GM11168 (cell line): ENCODE measurements around the gene RMI1.
"Not testable (repeated sequence)": the region's sequence is repeated elsewhere in the genome, so short reads cannot be mapped to it uniquely, and the experiment has no call there.

ENCODE experiments used
- in situ Hi-C: fragments of 300-500 bp; cut with MboI; formaldehyde crosslinking; loops from one replicate; pipeline ENCODE4 v1.12.0; 2022; ENCODE audit warnings: low sequenced_read_pairs; ENCODE audit not compliant: unreplicated experiment

Gene RMI1

GRCh38 chr9:84000186-84000585 lies 19.6 kb downstream of the RMI1 start:
- in situ Hi-C loops, result no loop called here

DNA sequence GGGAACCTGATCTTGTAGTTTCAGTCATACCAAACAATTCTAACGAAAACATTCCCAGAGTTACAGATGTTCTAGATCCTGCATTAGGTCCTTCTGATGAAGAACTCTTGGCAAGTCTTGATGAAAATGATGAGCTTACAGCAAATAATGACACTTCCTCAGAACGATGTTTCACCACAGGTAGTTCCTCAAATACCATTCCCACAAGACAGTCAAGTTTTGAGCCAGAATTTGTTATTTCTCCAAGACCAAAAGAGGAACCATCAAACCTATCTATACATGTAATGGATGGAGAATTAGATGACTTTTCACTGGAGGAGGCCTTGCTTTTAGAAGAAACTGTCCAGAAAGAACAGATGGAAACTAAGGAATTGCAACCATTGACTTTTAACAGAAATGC lies 21.0 kb downstream of the RMI1 start:
- in situ Hi-C loops, result no loop called here

DNA sequence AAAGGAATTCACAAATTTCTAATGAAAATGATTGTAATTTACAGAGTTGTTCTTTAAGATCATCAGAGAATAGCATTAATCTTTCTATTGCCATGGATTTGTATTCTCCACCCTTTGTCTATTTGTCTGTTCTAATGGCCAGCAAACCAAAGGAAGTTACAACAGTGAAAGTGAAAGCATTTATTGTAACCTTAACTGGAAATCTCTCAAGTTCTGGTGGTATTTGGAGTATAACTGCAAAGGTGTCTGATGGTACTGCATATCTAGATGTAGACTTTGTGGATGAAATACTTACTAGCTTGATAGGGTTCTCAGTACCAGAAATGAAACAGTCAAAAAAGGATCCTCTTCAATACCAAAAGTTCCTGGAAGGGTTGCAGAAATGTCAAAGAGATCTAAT lies 21.7 kb downstream of the RMI1 start:
- in situ Hi-C loops, result no loop called here

- in situ Hi-C loops, result no loop called here
These were observed 22.6 kb downstream of the RMI1 start for GRCh38 chr9:84003246-84003645.

DNA sequence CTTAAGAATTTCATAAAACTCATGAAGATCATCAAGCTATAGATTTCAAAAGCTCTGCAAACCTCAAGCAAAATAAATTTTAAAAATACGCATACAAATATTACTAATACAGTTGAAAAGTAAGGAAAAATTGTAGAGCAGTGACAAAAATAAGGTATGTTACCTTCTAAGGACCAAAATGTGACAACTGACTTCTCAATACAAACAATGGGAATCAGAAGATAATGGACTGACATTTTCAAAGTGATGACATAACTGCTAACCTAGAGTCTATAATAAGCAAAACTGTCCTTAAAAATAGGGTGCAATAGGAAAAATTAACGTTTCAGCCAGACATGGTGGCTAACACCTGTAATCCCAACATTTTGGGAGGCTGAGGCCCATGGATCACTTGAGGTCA lies 27.1 kb downstream of the RMI1 start:
- in situ Hi-C loops, result no loop called here

GRCh38 chr9:84024041-84024575 lies 43.5 kb downstream of the RMI1 start:
- in situ Hi-C loops, result no loop called here

DNA sequence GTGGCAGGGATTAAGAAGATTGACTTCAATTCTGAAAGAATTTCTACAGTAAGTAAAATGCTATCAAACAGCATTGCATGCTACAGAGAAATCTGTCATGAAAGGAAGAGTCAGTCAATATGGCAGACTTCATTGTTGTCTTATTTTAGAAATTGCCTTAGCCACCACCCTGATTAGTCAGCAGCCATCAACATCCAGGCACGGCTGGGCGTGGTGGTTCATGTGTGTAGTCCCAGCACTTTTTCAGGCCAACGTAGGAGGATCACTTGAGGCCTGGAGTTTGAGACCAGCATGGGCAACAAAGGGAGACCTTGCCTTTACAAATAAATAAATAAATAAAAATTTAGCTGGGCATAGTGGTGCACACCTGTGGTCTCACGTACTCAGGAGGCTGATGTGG lies 46.6 kb downstream of the RMI1 start:
- in situ Hi-C loops, result no loop called here

- in situ Hi-C loops, result no loop called here
These were observed 50.9 kb downstream of the RMI1 start for GRCh38 chr9:84031534-84031933.

- in situ Hi-C loops, result not testable (repeated sequence)
These were observed 61.3 kb downstream of the RMI1 start for GRCh38 chr9:84041857-84042256.

DNA sequence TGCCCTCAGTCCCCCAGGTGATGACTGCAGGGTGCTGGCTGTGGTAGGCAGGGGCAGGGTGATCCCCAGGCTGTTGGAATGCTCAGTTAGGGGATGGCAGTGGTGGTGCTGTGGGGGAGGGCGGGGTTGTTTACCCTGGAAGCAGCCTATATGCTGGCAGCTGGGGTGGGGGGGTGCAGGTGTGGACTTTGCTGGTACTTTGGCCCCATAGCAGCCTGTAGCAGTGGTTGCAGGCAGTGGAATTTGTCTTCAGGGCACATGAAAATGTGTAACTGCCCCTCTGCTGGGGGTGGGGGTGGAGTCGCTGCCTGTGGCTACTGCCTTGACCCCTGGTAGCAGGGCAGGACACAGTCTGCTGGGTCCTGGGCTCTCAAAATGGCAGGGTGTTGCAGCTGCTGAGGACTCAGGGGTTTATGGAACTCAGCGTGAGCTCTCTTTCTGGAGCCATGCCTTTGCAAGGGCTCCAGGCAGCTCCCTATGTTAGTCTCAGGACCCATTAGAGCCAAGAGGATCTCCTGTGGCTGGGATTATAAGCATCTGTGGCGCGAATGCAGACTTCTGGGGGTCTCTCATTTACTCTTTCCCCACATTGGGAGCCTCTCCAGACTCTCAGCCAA lies 65.0 kb downstream of the RMI1 start:
- in situ Hi-C loops, result no loop called here
